ENCODE data around the gene TMEM250.
"Not testable (repeated sequence)": the region's sequence is repeated elsewhere in the genome, so short reads cannot be mapped to it uniquely, and the experiment has no call there.

Gene TMEM250

GRCh38 chr9:136118320-136119060, at the start of gene TMEM250:
Gene TMEM250, minus strand, starts transcription at chr9:136118875. Its CDS starts 1,975 bp downstream, at chr9:136116900.
- DNase-seq: peak; percentile 96

GRCh38 chr9:136163248-136163850, 44.7 kb upstream of the TMEM250 start:
- no peak for DNase-seq

- no peak for DNase-seq
Measured at GRCh38 chr9:136160995-136161610, 42.4 kb upstream of the TMEM250 start.

- no peak for DNase-seq
Measured at GRCh38 chr9:136160381-136160841, 41.7 kb upstream of the TMEM250 start.

GRCh38 chr9:136159851-136160250, 41.2 kb upstream of the TMEM250 start:
- no peak for DNase-seq

- no peak for DNase-seq
Measured at GRCh38 chr9:136157477-136158265, 39.0 kb upstream of the TMEM250 start.

- no peak for DNase-seq
Measured at GRCh38 chr9:136156209-136157120, 37.8 kb upstream of the TMEM250 start.

GRCh38 chr9:136155576-136155975, 36.9 kb upstream of the TMEM250 start:
- DNase-seq: no peak

- DNase-seq: no peak
Measured at GRCh38 chr9:136154943-136155342, 36.3 kb upstream of the TMEM250 start.

GRCh38 chr9:136153381-136154065, 34.8 kb upstream of the TMEM250 start:
- no peak for DNase-seq

- DNase-seq: no peak
Measured at GRCh38 chr9:136152931-136153330, 34.3 kb upstream of the TMEM250 start.

GRCh38 chr9:136152543-136152866, 33.8 kb upstream of the TMEM250 start:
- no peak for DNase-seq

- DNase-seq: no peak
Measured at GRCh38 chr9:136151848-136152542, 33.3 kb upstream of the TMEM250 start.

- DNase-seq: no peak
Measured at GRCh38 chr9:136151214-136151804, 32.6 kb upstream of the TMEM250 start.

- not testable (repeated sequence) for DNase-seq
Measured at GRCh38 chr9:136150664-136151213, 32.1 kb upstream of the TMEM250 start.

- no peak for DNase-seq
Measured at GRCh38 chr9:136149853-136150252, 31.2 kb upstream of the TMEM250 start.

GRCh38 chr9:136149337-136149736, 30.7 kb upstream of the TMEM250 start:
- DNase-seq: no peak

GRCh38 chr9:136148766-136149165, 30.1 kb upstream of the TMEM250 start:
- no peak for DNase-seq

- no peak for DNase-seq
Measured at GRCh38 chr9:136147890-136148714, 29.4 kb upstream of the TMEM250 start.
